Stimulated activated CD8-positive, alpha-beta memory T cell treated with anti-CD3 and anti-CD28 coated beads, Interleukin-12 subunit alpha, Interleukin-12 subunit beta, amount 100 ng/mL, for 24 hours (primary cell): ENCODE measurements around the gene PLAAT3.
"Not testable (repeated sequence)": the region's sequence is repeated elsewhere in the genome, so short reads cannot be mapped to it uniquely, and the experiment has no call there.

Source experiments
- DNase-seq: peaks from one replicate; pipeline ENCODE4 v3.0.0-alpha.2; 2020; ENCODE audit errors: extremely low read depth

PLAAT3 gene

DNA sequence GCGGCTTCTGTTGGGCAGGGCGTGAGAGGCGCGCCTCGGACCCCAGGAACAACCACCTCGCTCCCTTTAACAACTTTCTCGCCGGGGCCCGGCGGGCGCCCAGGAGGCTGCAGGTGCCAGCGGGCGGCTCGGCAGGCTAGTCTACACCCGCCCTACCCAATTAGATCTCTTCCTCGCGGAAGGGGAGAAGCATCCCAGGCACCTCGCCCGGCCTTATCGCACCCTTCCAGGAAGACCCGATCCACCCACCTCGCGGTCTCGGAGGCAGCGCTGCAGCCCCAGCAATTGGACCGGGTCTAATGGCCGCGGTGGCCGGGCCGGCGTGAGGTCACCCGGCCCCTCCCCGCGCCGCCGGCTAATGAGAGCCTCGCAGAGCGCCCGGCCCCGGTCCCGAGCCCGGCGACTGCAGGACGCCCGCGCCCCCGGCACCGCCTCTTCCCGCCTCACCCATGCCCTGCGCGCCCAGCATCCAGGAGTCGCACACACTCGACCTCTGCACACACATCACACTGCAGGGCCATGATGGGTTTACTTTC lies at the start of gene PLAAT3:
Gene PLAAT3, minus strand, starts transcription at position 298 of the 536 bp plus-strand sequence. CDS start 419 bp downstream, outside the sequence.
- DNase-seq = no peak

DNA sequence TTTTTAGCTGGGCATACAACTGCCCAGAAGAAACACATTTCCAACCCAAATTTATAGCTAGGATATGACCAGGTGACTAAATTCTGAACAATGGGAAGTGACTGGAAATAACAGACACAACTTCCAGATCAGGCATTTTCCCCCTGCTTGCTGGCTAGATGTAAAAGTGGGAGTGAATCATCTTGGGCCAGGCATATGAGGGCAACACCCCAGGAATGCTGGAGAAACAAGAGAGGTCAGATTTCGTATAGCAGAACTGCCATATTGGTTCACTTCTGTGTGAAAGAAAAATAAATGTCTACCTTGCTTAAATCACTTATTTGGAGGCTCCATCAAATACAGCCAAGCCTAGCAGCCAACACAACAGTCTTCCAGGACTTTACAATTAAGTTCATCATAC lies 49.6 kb upstream of the PLAAT3 start:
- no peak for DNase-seq

DNA sequence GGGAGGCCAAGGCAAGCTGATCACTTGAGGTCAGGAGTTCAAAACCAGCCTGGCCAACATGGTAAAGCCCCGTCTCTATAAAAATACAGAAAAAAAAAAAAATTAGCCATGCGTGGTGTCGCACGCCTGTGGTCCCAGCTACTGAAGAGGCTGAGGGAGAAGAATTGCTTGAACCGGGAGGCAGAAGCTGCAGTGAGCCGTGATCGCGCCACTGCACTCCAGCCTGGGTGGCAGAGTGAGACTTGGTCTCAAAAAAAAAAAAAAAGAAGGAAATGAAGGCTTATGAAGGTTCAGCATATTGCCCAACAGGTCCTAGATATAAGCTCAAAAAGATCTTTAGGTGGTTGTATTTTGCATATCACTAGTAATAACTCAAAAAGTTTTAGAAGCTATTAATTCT lies 46.7 kb upstream of the PLAAT3 start:
- no peak for DNase-seq

DNA sequence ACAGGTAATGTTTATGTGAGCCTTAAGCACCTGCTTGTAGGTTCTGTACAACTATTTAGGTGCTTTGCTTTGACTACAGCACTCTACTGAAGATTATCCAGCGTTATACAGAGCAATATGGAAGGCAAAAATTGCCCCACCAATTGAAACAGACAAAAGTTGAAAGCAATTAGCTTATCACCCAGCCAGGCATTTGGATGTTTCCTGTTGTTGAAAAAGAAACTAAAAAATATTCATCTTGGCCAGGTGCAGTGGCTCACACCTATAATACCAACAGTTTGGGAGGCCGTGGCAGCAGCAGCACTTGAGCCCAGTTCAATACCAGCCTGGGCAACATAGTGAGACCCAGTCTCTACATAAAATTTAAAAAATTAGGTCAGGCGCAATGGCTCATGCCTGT lies 38.4 kb upstream of the PLAAT3 start:
- DNase-seq = no peak

DNA sequence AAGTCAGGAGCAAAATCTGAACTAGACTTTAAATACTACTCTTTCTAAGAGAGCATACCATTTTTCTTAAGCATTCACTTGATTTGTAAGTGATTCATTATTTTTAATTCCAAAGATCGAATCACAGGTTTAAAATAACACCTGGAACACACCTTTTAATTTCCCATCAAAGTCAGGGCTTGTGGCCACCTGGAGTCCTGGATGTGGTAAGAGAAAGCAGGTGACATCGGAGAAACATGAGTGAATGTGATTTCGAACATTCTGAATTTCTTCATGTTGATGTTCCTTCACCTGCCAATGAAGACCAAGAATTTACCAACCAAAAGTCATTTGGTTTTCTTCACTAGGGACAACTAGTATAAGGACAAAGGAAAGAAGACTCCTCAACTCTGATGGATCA lies 29.0 kb upstream of the PLAAT3 start:
- DNase-seq = no peak

DNA sequence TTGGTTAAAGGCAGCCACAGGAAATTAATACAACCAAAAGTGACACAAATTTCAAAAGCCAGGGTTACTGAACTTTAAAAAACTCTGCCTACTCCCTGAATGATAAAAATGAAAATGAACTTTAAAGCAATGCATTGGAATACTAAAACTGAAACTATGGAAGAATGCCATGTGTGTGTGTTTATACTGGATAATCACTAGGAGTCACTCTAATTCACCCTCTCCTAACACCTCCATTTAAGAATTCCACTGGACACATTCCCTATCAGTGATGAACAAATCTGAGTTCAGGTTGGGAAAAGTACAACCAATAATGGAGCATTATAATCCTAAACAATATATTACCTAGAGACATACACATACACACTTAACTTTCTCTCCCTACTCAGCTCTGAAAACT lies 27.5 kb upstream of the PLAAT3 start:
- no peak for DNase-seq

DNA sequence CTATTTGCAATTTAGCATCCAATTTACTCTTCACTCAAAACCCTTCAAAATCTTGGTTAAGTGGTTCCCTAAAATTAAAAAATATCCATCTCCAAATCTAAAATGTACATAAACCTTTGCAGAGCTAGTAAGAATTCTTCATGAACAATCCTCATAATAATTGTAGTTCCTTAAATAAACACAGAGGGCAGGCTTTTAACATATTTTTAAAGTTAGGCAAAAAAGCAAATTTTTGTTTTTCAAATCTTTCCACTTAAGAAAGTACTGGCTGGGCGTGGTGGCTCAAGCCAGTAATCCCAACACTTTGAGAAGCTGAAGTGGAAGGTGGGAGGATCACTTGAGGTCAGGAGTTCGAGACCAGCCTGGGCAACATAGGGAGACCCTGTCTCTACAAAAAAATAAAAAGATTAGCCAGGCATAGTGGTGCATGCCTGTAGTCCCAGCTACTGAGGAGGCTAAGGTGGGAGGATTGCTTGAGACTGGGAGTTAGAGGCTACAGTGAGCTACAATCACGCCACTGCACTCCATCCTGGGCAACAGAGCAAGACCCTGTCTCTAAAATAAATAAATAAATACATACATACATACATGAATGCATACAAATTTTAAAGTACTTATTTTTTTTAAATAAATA lies 25.1 kb upstream of the PLAAT3 start:
- no peak for DNase-seq

- DNase-seq = not testable (repeated sequence)
Observed at GRCh38 chr11:63638436-63638835, 24.2 kb upstream of the PLAAT3 start.

- no peak for DNase-seq
Observed at GRCh38 chr11:63635762-63636465, 21.7 kb upstream of the PLAAT3 start.

DNA sequence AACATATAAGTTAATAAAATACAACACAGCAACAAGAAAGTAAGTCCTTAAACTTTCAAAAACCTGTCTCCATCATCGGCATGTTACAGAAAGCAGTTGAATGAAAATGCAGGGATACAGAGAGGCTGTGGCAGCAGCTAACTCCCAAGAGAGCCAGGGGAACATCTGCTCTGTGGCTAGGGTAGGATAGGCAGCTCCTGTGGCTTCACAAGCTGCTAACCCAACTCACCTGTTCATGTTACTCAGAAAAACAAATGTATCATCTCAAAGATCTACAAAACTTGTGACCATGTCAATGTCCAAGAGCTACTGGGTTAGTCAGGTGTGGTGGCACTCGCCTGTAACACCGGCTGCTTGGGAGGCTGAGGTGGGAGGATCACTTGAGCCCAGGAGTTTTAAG lies 15.2 kb upstream of the PLAAT3 start:
- DNase-seq = no peak

DNA sequence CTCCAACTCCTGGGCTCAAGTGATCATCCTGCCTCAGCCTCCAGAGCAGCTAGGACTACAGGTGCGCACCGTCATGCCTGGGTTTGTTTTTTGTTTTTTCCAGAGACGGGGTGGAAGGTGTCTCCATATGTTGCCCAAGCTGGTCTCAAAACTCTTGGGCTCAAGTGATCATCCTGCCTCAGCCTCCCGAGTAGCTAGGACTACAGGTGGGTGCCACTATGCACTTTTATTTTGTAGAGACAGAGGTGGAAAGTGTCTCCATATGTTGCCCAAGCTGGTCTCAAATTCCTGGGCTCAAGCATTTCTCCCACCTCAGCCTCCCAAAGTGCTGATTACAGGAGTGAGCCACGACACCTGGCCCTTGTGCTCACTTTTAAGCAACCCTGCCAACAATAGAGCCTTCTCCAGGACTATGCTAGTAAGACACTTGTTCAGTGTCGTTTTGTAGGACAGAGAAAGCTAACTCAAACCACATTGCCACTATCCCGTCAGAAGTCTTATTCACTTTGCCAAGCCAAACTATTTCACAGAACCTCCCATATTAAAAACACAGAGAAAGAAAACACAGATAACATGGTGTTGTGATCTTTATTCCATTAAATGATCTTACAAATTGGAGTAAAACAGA lies 9.4 kb upstream of the PLAAT3 start:
- no peak for DNase-seq

DNA sequence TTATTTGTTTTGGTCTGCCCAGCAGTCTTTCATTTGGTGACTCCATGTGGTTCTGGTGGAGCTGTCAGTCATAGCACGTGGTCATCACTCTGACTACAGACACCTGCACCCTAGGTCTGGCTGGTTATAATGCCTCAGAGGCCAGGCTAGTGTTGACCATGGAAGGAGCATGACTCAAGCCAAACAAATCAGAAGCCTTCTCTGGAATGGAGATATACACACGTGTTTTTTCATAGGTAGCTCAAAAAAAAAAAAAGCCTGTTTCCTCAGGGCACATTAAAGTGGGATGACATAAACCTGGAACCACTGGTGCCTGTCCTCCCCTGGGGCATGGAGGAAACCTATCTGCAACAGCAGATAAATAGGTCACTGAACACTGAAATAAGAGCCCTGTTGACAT lies 8.1 kb upstream of the PLAAT3 start:
- DNase-seq = no peak

DNA sequence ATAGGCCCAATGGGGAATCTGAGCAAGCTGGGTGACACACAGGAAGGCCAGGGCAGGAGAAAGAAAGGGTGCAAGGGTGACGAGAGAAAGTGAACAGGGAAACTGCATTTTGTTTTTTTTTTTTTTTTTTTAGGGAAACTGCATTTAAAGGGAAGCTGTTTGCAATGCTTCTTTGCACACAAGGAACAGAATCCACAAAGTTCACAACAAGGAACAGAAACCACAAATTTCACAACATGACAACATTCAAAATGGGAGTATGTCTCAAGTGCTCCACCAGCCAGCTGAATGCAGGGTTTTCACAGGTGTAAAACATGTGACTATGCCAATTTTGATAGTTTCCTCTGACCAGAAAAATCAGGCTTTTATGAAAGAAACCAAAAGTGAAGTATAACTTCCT lies 6.8 kb upstream of the PLAAT3 start:
- no peak for DNase-seq

- no peak for DNase-seq
Observed at GRCh38 chr11:63619967-63620366, 5.7 kb upstream of the PLAAT3 start.

DNA sequence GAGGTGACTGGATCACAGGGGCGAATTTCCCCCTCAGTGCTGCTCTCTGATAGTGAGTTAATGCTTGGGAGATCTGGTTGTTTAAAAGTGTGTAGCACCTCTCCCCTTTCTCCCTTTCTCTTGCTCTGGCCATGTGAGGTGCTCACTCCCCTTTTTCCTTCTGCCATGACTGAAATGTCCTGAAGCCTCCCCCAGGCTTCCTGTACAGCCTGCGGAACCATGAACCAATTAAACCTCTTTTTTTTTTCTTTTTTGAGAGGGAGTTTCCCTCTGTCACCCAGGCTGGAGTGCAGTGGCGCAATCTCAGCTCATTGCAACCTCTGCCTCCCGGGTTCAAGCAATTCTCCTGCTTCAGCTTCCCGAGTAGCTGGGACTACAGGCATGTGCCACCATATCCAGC lies 3.5 kb upstream of the PLAAT3 start:
- DNase-seq = not testable (repeated sequence)

DNA sequence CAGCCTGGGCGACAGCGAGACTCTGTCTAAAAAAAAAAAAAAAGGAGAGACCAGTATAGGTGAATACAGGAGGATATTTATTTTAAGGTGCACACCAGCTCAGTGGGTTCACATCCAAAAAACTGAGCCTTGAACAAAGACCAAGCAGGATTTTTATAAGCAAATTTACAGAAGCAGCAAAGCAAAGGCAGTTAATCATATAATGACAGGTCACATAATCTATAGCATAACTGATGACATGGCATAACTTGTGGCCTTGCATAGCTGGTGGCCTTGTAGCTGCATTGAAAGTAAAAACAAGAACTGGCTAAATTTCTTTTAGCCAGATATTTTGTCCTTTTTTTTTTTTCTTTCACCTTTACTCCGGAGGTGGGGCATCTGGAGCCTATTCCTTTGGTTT lies 2.7 kb upstream of the PLAAT3 start:
- no peak for DNase-seq

- DNase-seq = no peak
Observed at GRCh38 chr11:63613517-63614135, 607 bp downstream of the PLAAT3 start.

DNA sequence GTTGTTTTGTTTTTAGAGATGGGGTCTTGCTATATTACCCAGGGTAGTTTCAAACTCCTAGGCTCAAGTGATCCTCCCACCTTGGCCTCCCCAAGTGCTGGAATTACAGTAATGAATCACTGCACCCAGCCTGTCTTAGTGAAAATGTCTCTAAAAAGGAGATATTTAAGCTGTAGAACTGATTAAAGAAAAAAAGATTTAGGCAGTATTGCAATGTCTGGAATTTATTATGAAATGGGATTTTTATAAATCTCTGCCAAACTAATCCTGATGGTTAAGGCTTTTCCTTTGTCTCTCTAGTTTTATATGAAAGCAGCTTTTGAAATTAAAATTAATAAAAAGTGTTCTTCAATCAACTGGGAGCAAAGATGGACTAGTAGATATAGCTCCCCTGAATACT lies 2.1 kb downstream of the PLAAT3 start:
- DNase-seq = no peak

- no peak for DNase-seq
Observed at GRCh38 chr11:63611395-63611747, 2.9 kb downstream of the PLAAT3 start.

DNA sequence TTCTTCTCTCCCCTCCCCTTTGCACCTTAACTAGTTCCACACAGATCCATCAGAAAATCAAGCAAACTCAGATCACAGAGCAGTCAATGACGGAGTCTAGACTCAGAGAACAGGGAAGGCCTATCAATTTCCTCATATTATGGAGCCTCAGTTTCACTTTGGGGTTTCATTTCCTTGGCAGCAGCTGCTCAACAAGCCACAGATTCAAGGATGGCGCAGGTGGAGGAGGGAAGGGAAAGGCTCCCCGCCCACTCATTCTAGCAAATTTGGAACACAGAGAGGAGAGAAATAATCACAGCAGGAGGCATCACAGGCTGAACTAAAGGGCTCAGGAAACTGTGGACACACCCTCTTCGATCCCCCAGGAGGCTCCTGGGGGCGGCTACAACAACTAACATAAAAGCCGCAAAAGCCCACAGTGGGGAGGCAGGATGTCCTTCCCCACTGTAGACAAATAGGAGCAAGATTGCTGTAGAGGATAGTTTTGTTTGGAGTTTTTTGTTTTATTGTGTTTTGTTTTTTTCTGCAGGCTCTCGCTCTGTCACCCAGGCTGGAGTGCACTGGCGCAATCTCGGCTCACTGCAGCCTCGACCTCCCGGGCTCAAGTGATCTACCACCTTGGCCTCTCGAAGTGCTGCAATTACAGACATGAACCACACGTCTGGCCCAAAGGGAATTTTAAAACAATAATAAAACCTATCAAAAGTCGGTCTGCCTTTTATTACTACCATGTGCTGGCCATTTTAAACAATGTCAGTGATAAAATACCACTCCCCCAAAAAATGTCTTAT lies 3.4 kb downstream of the PLAAT3 start:
- no peak for DNase-seq

- DNase-seq = no peak
Observed at GRCh38 chr11:63609971-63610580, 4.2 kb downstream of the PLAAT3 start.
